Activated naive CD4-positive, alpha-beta T cell treated with anti-CD3 and anti-CD28 coated beads, Interleukin-2, amount 50 U/mL, for 72 hours (primary cell): ENCODE measurements around the gene CTNNBL1. TPM values are rescaled to one million over a fixed set of nuclear protein-coding genes. Genes with fewer than 3 reads are reported as not detected.

ENCODE experiments used
- ATAC-seq, 2 donors: fragments of 150-1000 bp; cut with Tn5 transposase; 2 replicates each; pipeline ENCODE4 v1.10.0; 2021; ENCODE audit warnings: mild to moderate bottlenecking in 2 of 2, moderate library complexity in 2 of 2
- DNase-seq, 2 donors: peaks; one replicate each; pipeline ENCODE4 v3.0.0; 2021 to 2022; ENCODE audit warnings: low spot score in 2 of 2
- H3K27ac Mint-ChIP-seq, 2 donors: one replicate each; pipeline ENCODE4 v1.8.0; 2022; ENCODE audit warnings: mild to moderate bottlenecking in 2 of 2, mixed read lengths in 2 of 2
- H3K36me3 Mint-ChIP-seq, 2 donors: one replicate each; pipeline ENCODE4 v1.8.0; 2022; ENCODE audit warnings: mixed read lengths in 2 of 2
- H3K9me3 Mint-ChIP-seq, 2 donors: one replicate each; pipeline ENCODE4 v1.8.0; 2022; ENCODE audit warnings: mixed read lengths in 2 of 2
- total RNA-seq, 2 donors: library from RNA; stranded (reverse); gene quantifications; one replicate each; pipeline ENCODE4 v1.2.3, GENCODE V29; 2022

CTNNBL1 gene
- total RNA-seq, 2 donors from 2014 or later: 68.9 to 79.4 TPM

DNA sequence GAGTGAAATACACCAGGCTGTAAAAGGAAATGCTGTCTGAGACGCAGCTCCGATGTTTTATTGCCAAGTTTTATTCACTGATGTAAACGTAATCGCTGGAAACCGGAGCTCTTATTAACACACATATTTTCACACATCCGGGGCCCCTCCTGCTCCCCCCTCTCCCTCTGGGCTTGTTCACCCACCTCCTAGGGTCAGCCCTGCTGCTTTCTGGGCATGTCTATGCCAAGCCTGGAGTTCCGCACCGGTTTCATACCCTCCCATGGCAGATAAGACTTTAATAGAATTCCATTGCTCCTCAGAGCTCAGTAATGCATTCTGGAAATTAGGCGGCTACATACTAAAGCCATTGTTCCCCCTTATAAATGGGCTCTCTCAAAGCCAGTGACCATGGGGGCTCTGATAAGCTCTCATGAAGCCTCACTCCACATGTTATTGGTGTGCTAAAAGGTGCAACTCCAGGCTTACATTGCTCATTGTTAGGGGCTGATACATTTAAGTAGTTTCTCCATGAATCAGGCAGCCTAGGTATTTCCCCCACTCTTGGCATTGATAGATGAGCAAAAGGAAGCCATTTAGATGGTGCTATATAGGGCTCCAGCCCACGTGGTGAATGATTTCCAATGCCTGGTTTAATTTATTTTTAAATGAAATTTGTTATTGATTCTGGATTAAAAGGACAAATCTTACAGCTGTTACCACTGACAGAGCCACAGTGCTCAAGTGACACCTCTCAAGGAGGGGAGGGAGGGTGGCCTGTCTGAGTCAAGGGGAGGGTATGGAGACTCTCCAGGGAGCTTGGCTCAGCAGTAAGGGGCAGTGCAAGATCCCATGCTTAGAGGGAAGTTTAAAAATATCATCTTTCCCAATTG is 204.6 kb downstream of the CTNNBL1 start:
- peaks cover under 1 to 6% of the 10 kb centered on the region in 2 donors for H3K36me3 Mint-ChIP-seq
- DNase-seq: no peak
- ATAC-seq: peak; percentile 92 to 93

DNA sequence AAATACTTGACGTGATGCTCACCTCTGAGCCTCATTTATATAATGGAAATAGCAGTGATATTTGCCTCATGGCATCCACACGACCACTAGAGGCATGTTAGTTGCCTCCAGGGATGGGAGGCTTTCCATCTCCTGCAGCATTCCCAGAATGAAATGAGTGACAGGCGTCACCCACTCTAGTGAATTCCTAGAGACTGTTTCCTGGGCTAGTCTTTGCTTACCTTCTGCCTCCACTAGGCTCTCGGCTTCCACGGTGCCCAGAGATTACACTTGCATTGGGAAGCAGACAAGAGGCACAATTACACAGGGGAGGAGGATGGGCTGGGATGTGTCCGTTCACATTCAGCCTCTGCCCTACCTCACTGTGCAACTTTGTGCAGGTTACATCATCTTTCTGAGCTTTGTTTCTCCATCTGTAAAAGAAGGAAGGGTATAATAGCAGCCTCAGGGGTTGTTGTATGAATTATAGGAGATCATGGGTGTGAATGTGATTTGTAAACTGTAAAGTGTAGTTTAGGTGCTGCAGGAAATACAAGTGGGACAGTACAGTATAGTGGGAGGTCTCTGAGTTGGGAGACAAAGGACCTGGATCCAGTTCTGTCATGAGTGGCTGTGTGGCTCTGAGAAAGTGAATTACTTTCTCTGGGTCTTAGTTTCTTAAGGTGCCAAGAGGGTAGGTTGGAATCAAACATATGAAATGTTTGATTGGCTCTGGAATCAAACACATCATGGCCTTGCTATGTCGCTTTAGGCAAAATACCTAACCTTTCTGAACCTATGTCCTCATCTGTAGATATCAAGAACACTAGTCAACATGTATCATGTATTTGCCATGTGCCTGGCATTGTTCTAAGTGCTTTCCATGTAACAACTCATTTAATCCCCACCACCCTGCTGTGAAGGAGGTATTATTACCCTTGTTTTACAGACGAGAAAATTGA is 205.5 kb downstream of the CTNNBL1 start:
- no peak for DNase-seq
- H3K36me3 Mint-ChIP-seq: peaks cover 5 to 11% of the 10 kb centered on the region in 2 donors
- no peaks in the 10 kb centered on the region for H3K9me3 Mint-ChIP-seq
- ATAC-seq: no peak
- H3K27ac Mint-ChIP-seq: no peak overlapping the region

More for the DNA sequence above, 204.6 kb downstream of the CTNNBL1 start:
- no peaks in the 10 kb centered on the region for H3K9me3 Mint-ChIP-seq
- H3K27ac Mint-ChIP-seq: peak overlapping the region in 1 of 2 donors; percentile 15

DNA sequence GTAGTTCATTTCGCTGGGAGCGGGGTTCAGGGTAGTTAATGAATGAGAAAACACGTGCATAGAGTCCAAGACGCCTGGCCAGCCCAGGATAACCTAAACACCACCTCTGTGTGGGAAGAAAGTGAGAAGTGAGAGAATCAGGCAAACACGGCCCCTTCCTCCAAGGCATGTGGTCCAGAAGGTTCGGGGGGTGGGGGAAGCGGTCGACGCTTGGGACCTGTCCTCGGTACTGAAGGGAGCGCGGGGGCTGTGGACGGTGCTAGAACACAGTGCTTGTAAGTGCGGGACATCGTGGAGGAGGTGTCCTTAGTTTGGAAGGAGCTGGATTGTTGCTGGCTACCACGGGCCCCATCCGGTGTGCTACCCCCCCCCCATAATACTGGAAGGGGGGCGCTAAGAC is 207.4 kb downstream of the CTNNBL1 start:
- H3K27ac Mint-ChIP-seq: no peak overlapping the region
- no peak for DNase-seq
- ATAC-seq: no peak
- H3K36me3 Mint-ChIP-seq: peaks cover 5 to 11% of the 10 kb centered on the region in 2 donors
- H3K9me3 Mint-ChIP-seq: no peaks in the 10 kb centered on the region

DNA sequence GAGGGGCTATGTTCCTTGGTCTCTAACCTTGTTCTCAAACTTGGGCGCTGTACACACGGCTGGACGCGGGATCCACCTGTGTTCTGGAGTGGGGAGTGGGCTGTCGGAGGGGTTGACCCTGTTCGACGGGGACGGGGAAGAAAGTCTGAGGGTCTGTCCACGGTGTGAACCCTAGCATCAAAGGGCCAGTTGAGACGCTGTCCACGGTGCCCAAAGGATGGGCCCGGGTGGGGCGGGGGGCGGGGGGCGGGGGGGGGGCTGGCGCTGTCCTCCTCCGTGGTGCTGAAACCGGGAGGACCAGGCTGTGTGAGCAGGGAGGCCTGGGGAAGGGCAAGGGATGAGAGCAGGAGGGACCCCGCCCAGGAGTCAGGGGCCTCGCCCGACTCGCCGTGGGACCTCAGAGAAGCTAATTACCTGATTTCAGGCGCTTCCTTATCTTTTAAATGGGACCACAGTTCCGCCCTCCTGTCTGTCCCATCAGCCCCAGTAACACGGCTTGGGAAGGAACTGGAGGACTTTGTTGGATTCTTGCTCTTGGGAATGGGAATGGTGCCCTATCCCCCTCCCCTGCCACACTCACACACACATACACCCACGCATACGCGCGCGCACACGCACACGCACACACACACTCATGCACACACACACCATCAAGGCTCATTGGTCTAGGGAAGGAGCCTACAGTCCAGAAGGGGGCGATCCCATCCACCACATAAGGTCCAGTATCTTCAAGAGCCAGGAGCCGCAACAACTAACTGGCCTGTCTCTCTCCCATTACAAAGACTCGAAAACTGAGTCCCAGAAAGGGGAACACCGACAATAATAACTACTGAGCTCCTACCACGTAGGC is 208.0 kb downstream of the CTNNBL1 start:
- H3K27ac Mint-ChIP-seq: no peak overlapping the region
- H3K9me3 Mint-ChIP-seq: no peaks in the 10 kb centered on the region
- peaks cover 5 to 11% of the 10 kb centered on the region in 2 donors for H3K36me3 Mint-ChIP-seq
- DNase-seq (no peak), ATAC-seq (peak; percentile 35 to 45)

DNA sequence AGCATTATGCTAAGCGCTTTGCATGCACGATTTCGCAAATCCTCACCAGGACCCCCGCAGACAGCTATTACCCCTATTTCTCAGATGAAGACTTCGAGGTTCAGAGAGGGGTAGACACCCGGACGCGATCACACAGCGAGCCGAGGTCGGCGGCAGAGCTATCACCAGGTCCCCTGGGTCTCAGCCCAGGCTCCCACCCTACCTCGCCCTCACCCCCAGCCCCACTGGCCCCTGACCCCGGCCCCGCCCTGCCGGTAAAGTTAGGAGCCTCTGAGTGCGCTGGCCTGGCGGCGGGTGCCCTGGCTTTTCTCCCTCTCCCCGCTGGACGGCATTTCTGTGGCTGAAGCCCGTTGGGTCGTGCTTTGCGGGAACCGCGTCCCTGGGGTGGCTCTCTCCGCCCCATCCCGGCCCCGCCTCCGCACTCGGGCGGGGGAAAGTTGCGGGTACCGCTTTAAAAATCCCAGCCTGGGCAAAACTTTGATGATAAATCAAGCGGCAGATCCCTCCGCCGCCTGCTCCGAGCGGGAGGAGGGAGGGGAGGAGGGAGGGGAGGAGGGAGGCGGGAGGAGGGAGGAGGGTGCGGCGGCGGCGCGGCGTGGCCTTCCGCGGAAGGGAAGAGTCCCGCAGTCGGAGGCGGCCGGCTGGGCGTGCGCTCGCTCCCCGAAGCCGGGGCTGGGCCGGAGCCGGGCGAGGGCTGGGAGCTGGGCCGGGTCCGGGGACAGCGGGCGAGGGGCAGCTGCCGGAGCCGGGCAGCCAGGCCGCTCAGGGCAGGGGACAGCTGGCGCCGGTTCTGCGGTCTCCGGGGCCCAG is 208.9 kb downstream of the CTNNBL1 start, which contains the start of gene VSTM2L:
TSS of gene VSTM2L (plus strand) at position 624 of the 810 bp plus-strand sequence. CDS start 224 bp downstream, outside the sequence.
- ATAC-seq (no peak), DNase-seq (no peak)
- Mint-ChIP-seq H3K27ac (no peak within 1 kb of the TSS), H3K9me3 (no peaks in the 10 kb centered on the region), H3K36me3 (peaks cover 5 to 11% of the 10 kb centered on the region in 2 donors)

DNA sequence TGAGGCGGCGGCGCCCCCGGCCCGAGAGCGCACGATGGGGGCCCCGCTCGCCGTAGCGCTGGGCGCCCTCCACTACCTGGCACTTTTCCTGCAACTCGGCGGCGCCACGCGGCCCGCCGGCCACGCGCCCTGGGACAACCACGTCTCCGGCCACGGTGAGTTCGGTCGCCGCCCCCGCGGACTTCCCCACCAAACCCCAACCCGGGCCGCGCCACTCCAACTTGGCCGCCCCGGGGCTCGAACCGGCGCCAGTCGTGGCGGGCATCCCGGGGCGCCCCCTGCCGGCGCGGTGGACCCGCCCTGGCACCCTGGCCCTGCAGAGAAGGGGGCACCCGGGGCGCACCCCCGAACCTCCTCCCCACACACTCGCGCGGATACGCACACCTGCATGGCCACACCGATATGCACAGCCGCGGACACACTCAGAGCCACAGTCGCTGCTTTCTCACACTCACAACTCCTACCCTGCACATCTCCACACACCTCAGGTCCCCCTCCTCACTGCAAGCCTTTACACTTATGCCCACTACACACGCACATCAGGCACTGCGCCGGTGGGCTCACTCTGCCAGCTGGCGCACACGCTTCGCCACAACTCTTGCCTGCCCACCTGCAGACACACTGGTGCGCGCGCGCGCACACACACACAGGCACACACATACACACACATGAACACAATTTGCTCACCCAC is 209.6 kb downstream of the CTNNBL1 start:
- H3K27ac Mint-ChIP-seq: no peak overlapping the region
- DNase-seq: peak in 1 of 2 donors; percentile 39
- no peaks in the 10 kb centered on the region for H3K9me3 Mint-ChIP-seq
- no peak for ATAC-seq
- peaks cover 5 to 11% of the 10 kb centered on the region in 2 donors for H3K36me3 Mint-ChIP-seq

DNA sequence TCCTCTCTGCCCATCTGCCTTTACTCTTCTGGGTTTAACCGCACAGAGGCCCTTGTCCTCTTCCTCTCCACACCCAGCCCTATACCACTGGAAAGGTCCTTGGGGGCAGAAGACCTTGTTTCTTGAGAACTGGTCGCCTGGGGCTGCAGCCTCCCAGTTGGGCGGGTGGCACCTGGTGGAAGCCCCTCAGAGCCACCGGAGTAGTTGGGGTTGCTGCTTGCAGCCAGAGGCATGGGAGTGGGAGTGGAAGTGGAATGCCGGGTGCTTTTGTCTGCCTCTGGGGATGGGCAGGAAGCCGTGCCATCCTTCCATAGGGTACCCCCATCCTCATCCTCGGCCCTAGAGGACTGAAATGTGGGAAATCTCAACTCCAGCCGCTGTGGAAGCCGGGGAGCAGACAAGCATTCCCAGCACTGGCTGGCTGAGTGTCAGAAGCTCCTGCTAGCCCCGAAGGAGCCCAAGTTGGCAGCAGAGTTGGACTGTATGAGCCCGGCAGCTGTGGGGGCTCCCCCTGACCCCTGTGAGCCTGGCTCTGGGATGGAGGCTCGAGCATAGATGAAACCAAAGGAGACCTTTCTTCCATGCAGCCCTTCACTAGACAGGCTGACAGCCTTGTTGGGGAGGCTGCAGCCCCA is 210.3 kb downstream of the CTNNBL1 start:
- DNase-seq (no peak), ATAC-seq (no peak)
- Mint-ChIP-seq H3K9me3 (no peaks in the 10 kb centered on the region), H3K27ac (no peak overlapping the region), H3K36me3 (peaks cover 5 to 11% of the 10 kb centered on the region in 2 donors)

DNA sequence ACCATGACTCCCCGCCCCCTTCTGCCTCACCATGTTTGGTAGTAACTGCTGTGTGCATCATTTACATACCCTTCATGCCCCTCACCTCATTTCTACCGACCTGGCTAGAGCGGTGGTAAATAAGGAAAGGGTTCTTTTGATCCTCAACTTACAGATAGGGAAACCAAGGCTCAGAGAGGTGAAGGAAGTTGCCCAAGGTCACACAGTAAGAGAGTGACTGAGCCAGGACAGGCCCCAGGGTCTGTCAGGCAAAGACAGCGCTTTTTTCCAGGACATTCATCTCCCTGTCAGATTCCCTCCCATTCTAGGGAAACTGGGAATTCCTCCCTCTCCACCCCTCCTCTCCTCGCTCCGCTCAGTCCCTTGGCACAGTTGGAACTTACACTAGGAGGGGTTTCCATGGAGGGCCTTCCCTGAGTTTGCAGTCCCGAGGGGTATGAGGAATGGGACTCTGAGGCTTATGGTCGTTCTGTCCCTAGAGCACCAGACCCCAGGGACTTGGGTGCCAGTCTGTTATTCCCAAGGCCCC is 211.1 kb downstream of the CTNNBL1 start:
- no peak for ATAC-seq
- peaks cover 5 to 11% of the 10 kb centered on the region in 2 donors for H3K36me3 Mint-ChIP-seq
- no peak for DNase-seq
- H3K27ac Mint-ChIP-seq: no peak overlapping the region
- H3K9me3 Mint-ChIP-seq: no peaks in the 10 kb centered on the region

DNA sequence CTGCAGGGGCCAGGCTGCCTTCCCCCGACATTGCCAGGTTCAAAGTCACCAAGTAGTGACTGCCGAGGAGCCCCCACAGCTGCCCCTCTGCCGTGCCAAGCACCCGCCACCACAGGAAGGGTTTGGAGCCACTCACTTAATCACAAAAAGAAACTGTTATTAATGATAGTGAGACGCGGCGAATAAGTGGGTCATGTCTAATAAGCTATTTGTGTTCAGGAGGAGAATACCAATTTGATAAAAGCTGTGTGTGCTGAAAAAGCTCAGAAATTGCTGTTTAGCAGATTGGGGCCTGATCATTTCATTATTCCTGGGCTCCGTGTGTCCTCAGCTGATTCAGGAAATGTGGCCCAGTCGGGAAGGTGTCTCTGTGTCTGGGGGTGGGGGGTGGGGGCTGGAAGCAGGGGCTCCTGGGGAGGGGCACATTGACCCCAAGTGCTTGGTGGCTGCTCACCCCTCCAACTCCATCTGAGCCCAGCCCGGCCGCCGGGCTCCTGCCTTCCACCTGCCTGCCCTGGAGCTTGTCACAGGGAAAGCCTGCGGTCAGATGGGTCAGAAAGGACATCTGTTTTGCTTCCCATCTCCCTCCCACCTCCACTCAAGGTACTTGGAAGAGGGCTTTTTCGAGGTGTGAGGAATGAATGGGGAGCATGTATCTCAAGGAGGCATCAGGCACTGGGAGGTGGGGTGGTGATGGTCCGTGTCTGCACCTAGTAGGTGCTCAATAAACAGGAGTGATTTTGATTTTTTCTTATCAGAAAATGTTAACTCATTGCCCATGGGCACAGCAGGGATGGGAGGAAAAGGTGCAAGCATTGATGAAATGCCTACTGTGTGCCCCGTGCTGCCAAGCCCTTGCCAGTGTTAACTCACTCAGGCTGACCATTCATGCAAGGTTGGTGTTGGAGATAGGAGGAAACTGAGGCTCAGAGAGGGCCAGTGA is 212.1 kb downstream of the CTNNBL1 start:
- ATAC-seq (no peak), DNase-seq (no peak)
- no peaks in the 10 kb centered on the region for H3K9me3 Mint-ChIP-seq
- no peak overlapping the region for H3K27ac Mint-ChIP-seq
- H3K36me3 Mint-ChIP-seq: peaks cover 5 to 10% of the 10 kb centered on the region in 2 donors

DNA sequence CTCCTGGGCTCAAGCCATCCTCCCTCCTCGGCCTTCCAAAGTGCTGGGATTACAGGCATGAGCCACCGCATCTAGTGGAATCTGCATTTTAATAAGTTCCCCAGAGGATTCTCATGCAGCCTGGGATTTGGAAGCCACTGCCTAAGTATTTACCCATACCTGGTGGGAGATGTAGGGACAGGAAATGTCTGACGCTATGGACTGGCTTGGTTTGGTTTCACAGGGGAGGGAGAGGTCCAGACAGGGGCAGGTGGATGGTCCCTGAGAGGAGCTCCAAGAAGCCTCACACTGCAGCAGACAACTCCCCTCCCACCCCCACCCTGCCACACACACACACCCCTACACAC is 213.5 kb downstream of the CTNNBL1 start:
- Mint-ChIP-seq H3K9me3 (no peaks in the 10 kb centered on the region), H3K36me3 (peaks cover 5% of the 10 kb centered on the region in 2 donors), H3K27ac (no peak overlapping the region)
- ATAC-seq (no peak), DNase-seq (no peak)

DNA sequence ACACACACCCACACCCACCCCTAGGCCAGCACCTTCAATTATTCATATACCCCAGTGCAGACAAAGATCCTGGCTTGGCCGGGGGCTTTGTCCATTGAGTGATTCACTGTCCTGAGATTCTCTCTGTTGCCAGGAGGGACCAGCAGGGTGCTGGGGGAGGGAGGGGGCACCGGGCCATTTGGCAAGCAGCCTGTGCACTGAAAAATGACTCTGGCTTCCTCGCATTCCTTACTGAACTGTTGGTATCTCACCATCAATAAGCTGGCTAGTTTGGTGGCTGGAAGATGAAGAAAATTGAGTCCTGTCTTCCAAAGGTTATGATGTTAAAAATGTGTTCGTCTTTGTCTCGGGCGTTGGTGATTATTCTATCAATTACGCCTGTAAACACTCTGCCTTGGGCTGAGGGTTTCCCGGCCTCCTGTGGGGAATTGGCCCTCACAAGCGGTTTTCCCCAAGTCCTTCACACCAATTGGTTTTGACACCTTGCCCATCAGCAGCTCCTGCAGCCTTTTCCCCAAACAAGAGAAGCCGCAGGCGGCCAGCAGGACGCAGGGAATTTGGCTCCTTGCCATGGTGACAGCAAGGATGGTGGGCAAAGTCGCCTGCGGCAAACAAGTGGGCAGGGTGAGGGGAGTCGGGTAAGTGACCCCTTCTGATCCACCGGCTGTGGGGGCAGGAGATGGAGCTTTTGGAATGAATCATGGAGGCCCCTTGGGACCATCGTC is 214.0 kb downstream of the CTNNBL1 start:
- no peak for ATAC-seq
- Mint-ChIP-seq H3K9me3 (no peaks in the 10 kb centered on the region), H3K36me3 (peaks cover 5% of the 10 kb centered on the region in 2 donors), H3K27ac (no peak overlapping the region)
- no peak for DNase-seq

DNA sequence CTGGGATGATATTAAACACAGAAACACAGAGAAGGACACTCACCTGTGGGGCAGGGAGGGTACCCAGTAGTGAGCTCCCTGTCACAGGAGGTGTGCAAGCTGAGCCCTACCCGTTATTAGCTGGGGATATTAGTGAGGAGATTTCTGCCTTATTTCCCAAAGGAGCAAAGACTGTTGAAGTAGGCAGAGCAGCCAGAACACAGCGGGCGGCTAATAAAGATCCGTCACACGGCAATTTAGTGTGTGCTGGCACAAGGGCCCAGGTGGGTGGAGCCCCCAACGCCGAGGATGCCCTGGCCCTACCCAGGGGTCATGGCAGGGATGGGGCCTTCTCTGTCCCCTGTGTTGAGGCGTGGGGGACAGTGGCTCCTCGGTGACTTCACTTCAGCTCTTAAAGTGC is 217.4 kb downstream of the CTNNBL1 start:
- ATAC-seq (no peak), DNase-seq (no peak)
- Mint-ChIP-seq H3K27ac (no peak overlapping the region), H3K9me3 (no peaks in the 10 kb centered on the region), H3K36me3 (no peaks in the 10 kb centered on the region)

DNA sequence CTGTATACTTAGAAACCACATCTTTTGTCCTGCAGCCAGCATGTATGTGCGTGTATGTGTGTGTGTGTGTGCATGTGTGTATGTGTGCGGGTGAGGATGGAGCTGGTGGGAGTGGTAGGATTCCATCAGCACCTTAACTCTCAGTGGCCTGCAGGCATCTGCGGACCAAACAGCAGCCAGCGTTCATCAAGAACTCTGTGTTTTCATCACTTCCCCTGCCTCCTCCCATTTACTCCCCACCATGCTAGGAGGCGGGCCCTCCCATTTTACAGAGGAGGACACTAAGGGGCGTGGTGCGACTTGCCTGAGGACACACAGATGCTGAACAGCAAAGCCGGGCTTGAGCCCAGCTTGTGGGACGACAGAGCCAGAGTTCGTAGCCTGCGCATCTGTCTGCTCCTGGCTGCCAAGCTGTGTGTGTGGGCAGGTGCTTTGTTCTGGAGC is 218.0 kb downstream of the CTNNBL1 start:
- ATAC-seq: peak in 1 of 2 donors; percentile 28
- Mint-ChIP-seq H3K27ac (no peak overlapping the region), H3K36me3 (no peaks in the 10 kb centered on the region), H3K9me3 (no peaks in the 10 kb centered on the region)
- DNase-seq: no peak
